ENCODE data around the gene CYP21A2. TPM values are rescaled to one million over a fixed set of nuclear protein-coding genes. Genes with fewer than 3 reads are reported as not detected.

Gene CYP21A2
- total and polyA plus RNA-seq, 2 donors from 2014 or later: 3.2 to 8.2 TPM

GRCh38 chr6:32057966-32058365 is 19.8 kb downstream of the CYP21A2 start:
- no peaks in the 10 kb centered on the region for H3K36me3 ChIP-seq (ENCODE audit: control insufficient read depth in 2 of 3, insufficient read depth in 3 of 3, low read length in 3 of 3)
- H3K4me3 ChIP-seq (ENCODE audit: low read length in 3 of 3): no peak overlapping the region
- FAIRE-seq: no peak
- no peak overlapping the region for H3K9ac ChIP-seq (ENCODE audit: low read length in 3 of 3)
- intact Hi-C loops (cut with DNase I): no loop called here
- H3K4me1 ChIP-seq (ENCODE audit: control insufficient read depth in 2 of 3, insufficient read depth in 2 of 3, low read depth in 1 of 3, low read length in 3 of 3): peaks cover 0 to 3% (median 0%) of the 10 kb centered on the region in 3 donors
- no peaks in the 10 kb centered on the region for H3K9me3 ChIP-seq (ENCODE audit: control insufficient read depth in 2 of 3, insufficient read depth in 1 of 3, low read length in 3 of 3)
- peak in 1 of 5 donors; percentile 51 for DNase-seq
- H3K27ac ChIP-seq (ENCODE audit: low read depth in 2 of 2, low read length in 2 of 2): no peak overlapping the region
- H3K27me3 ChIP-seq (ENCODE audit: control insufficient read depth, insufficient read depth, low read length): no peaks in the 10 kb centered on the region
- no peak for TF ChIP-seq CTCF (IDR thresholded peaks at IDR 0.05; ENCODE audit: borderline replicate concordance, extremely low read depth, insufficient read depth)

GRCh38 chr6:32058511-32058963 is 20.3 kb downstream of the CYP21A2 start:
- DNase-seq: peak in 2 of 5 donors; percentile 14 to 36
- Histone ChIP-seq H3K27me3 (ENCODE audit: control insufficient read depth, insufficient read depth, low read length) (no peaks in the 10 kb centered on the region), H3K4me3 (ENCODE audit: low read length in 3 of 3) (no peak overlapping the region), H3K27ac (ENCODE audit: low read depth in 2 of 2, low read length in 2 of 2) (no peak overlapping the region), H3K4me1 (ENCODE audit: control insufficient read depth in 2 of 3, insufficient read depth in 2 of 3, low read depth in 1 of 3, low read length in 3 of 3) (peaks cover 0 to 3% (median 0%) of the 10 kb centered on the region in 3 donors), H3K9ac (ENCODE audit: low read length in 3 of 3) (no peak overlapping the region), H3K36me3 (ENCODE audit: control insufficient read depth in 2 of 3, insufficient read depth in 3 of 3, low read length in 3 of 3) (no peaks in the 10 kb centered on the region), H3K9me3 (ENCODE audit: control insufficient read depth in 2 of 3, insufficient read depth in 1 of 3, low read length in 3 of 3) (no peaks in the 10 kb centered on the region)
- intact Hi-C loops (cut with DNase I): no loop called here
- TF ChIP-seq CTCF (IDR thresholded peaks at IDR 0.05; ENCODE audit: borderline replicate concordance, extremely low read depth, insufficient read depth): no peak
- no peak for FAIRE-seq

GRCh38 chr6:32060966-32061655 is 22.9 kb downstream of the CYP21A2 start:
- H3K4me1 ChIP-seq (ENCODE audit: control insufficient read depth in 2 of 3, insufficient read depth in 2 of 3, low read depth in 1 of 3, low read length in 3 of 3): peaks cover 0 to 3% (median 0%) of the 10 kb centered on the region in 3 donors
- intact Hi-C loops (cut with DNase I): no loop called here
- no peak for FAIRE-seq
- H3K4me3 ChIP-seq (ENCODE audit: low read length in 3 of 3): no peak overlapping the region
- no peaks in the 10 kb centered on the region for H3K27me3 ChIP-seq (ENCODE audit: control insufficient read depth, insufficient read depth, low read length)
- no peak for TF ChIP-seq CTCF (IDR thresholded peaks at IDR 0.05; ENCODE audit: borderline replicate concordance, extremely low read depth, insufficient read depth)
- H3K36me3 ChIP-seq (ENCODE audit: control insufficient read depth in 2 of 3, insufficient read depth in 3 of 3, low read length in 3 of 3): no peaks in the 10 kb centered on the region
- no peak overlapping the region for H3K9ac ChIP-seq (ENCODE audit: low read length in 3 of 3)
- no peak for DNase-seq
- H3K9me3 ChIP-seq (ENCODE audit: control insufficient read depth in 2 of 3, insufficient read depth in 1 of 3, low read length in 3 of 3): no peaks in the 10 kb centered on the region
- no peak overlapping the region for H3K27ac ChIP-seq (ENCODE audit: low read depth in 2 of 2, low read length in 2 of 2)
